Adrenal gland (tissue), 5 donors: ENCODE results near the gene DKK1.

Source experiments
- CTCF ChIP-seq, 6 experiments: fragments of 450-650 bp in 4 of 6; fragments of 200-600 bp in 2 of 6; sonication (generic) in 1 of 6; IDR thresholded peaks; 1 replicate in 5 of 6; 2 replicates in 1 of 6; pipeline versions ENCODE4 v1.5.1 to v1.8.0; 2016 to 2021; ENCODE audit warnings: antibody characterized with exemption in 6 of 6, mild to moderate bottlenecking in 2 of 6, moderate library complexity in 1 of 6
- POLR2A ChIP-seq, 2 donors: fragments of 450-650 bp; IDR thresholded peaks; one replicate each; pipeline ENCODE4 v1.6.1; 2017; ENCODE audit warnings: antibody characterized with exemption in 2 of 2, mild to moderate bottlenecking in 2 of 2, moderate library complexity in 1 of 2
- donor health status: DM: no; HTN: no; CAD: no.

GRCh38 chr10:52326382-52326781 lies 12.3 kb downstream of the DKK1 start:
- TF ChIP-seq CTCF (IDR thresholded peaks at IDR 0.05) (no peak), POLR2A (IDR thresholded peaks at IDR 0.05) (no peak)
